CMK (cell line): Measurements from ENCODE around the gene MSI2.

ENCODE experiments used
- DNase-seq: peaks from one replicate; pipeline ENCODE4 v3.0.0-alpha.2; 2010; ENCODE audit warnings: low read depth

Gene MSI2

GRCh38 chr17:57530026-57530425, 273.7 kb downstream of the MSI2 start:
- DNase-seq, result no peak

DNA sequence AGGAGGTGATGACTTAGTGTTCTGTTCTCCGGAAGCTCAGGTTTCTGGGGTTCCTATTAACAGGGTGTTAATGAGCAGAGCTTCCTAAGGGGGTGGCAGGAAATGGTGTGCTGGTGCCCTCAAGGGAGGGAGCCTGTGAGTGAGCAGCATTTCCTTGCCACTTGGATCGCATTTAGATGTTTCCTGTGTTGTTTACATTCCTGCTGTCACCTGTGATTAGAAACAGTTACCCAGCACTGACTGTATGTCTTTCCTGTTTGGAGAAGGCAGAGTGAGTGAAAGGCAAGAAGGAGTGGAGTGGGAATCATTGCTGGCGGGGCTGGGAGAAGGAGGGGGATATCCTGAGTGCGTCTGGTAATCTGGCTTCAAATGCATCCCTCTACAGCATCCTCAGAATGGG, 274.2 kb downstream of the MSI2 start:
- no peak for DNase-seq

- DNase-seq, result no peak
Measured at GRCh38 chr17:57531078-57531477, 274.8 kb downstream of the MSI2 start.

GRCh38 chr17:57531648-57532504, 275.6 kb downstream of the MSI2 start:
- no peak for DNase-seq

DNA sequence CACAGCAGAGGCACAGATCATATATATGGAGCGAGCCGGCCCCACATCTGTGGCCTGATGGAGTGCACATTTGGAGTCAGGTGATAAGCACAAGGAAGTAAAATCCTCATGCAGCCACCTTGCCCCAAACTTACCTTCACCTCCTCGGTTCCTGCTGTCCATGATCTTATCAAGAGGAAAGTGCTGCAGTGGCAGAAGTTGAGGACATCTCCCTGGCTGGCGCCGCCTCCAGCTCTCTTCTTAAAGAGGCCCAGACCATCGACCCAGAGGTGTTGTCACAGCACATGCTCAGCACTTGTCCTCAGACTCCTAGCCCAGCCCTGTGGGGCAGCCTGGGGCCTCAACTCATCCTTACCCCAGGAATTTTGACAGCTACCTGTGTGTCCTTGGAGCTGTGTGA, 276.2 kb downstream of the MSI2 start:
- no peak for DNase-seq

- DNase-seq, result no peak
Measured at GRCh38 chr17:57532966-57533365, 276.6 kb downstream of the MSI2 start.

DNA sequence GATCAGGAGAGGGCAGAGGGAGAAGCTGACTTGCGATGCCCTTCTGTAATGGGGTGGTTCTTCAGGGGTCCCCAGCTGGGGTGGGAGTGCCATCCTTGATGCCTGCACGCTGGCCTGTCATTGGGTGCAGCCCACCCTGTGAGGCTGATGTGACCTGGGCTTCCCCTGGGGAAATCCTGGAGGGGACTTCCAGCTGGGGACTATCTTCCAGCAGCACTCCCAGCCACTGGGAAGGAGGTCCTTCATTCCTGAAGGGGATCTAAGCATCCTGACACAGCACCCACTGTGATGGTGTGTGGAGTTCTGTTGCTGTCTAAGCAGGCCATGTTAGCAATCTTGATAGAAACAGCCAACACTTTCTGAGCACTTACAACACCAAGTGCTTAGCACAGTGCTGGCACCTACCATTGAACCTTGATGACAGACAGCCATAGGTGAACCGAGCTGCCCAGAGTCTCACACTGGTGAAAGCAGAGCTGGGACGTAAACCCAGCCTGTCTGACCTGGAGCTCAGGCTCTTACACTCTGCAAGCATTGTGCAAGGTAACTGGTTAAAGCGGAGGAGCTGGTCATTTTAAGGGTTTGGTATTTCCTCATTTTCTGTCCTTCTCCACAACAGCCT, 277.5 kb downstream of the MSI2 start:
- no peak for DNase-seq

GRCh38 chr17:57534863-57535248, 278.5 kb downstream of the MSI2 start:
- no peak for DNase-seq

DNA sequence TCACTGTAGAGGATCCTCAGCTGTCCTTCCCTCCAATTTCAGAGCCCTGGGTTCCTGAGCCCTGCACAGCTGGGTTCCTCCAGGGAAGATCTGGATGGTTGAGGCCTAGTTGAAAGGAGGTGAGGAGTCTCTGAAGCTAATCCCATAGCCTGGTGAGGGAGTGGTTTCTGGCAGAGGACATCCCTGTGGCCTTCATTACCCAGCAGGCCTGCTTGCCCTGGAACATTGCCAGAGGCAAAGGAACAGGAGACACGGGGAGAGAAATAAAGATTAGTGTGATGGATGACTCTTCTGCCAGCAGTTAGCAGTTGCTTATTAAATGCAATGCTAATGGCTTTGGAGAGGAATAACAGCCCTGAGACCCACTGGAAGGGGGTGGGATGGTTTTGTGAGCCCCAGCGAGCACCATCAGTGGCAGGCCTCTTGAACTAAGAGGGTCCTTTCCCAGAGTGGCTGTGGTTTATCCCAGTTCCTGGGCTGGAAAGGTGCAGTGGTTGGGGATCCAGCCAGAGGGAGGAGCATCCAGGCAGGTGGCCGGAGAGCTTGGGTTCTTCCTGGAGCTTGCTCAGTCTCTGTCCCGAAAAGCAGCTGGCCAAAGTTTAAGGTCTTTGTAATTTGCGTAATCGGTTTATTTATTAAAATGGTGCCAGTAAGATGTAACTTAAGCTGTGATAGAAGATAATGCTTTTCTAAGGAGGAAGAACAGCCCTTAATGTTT, 279.1 kb downstream of the MSI2 start:
- DNase-seq, result no peak

GRCh38 chr17:57536289-57536688, 280.0 kb downstream of the MSI2 start:
- DNase-seq, result no peak

DNA sequence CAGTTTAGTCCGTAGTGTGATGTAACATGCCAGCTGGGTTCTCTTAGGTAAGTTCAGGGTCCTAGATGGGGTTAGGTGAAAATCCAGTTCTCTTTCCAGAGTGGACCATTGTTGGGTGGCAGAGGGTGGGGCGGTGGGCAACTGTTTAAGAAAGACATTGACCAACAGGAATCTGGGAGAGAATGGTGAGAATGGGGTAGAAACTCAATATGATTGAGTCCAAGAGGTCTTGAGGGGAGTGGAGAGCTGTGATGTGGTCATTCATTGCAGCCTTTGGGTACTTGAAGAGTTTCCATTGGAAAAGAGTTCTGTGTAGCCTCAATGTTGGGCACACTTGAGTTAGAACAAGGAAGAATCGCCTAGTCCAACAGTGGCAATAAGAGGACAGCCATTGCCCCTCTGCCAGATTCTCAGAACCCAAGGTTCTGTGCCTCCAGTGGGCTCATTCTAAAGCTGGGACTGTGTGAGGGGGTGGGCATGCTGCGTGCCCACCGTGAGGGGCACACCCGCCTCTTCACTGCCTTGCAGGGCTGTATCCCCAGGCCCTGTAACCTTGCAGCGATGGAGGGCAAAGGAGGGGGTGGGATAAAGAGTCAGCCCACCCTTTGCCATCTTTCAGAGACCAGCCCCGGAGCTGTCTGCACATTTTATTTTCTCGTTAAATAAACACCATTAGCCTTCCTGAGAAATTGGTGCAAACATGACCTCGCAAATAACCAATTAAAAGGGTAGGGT, 280.6 kb downstream of the MSI2 start:
- DNase-seq, result no peak

DNA sequence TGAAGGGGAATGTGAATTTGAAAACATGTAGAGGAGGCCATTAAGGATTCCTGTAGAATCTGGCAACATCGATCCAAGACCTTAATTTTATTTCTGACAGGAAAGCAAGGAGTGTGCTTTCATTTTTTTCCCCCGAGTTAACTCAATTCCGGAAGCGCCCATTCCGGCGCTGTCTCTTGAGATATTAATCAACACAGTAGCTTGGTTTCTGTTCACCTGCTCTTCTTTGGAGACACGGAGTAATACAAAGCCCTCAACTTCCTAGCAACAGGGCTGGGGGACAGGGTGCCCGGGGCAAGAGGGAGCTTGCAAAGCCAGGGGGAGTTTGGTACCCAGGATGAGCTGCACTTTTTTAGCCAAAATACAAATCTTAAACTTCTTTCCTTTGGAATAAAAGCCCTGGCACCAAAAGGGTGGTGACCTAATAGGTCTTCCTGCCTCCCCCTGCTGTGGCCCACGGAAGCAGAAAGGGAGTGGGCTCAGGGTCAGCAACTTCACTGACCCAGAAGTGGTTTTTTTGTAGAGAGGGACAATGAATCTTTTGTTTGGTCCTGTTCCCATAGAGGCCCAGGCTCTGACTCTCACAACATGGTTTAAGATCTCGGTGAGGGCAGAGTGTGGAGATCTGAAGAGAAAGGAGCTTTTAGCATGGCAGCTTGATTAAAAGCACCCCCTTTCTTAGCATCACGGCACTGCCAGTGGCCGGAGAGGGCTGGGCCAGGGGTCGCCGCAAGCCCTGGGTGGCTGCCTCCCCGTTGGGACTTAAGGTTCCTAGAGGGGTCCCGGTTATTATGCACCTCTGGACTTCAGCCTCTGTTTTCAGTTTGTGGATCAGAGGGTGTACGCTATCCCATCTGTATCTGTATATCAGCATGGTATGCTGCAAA, 281.4 kb downstream of the MSI2 start:
- DNase-seq, result no peak

- DNase-seq, result no peak
Measured at GRCh38 chr17:57538736-57539456, 282.6 kb downstream of the MSI2 start.

- DNase-seq, result no peak
Measured at GRCh38 chr17:57539529-57540301, 283.4 kb downstream of the MSI2 start.

DNA sequence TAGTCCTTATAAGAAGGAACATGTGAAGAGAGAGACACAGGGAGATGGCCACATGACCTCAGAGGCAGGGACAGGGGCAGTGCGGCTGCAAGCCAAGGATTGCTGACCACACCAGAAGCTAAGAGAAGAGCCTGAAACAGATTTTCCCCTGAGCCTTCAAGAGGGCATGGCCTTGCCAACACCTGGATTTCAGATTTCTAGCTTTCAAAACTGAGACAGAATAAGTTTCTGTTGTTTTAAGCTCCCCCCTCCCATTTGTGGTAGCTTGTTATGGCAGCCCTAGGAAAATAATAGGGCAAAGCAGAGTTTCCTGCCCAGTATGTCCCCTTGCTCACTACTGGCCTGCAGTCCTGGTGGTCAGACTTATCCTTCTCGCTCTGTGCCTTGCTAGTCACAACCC, 284.3 kb downstream of the MSI2 start:
- no peak for DNase-seq

GRCh38 chr17:57541049-57541448, 284.7 kb downstream of the MSI2 start:
- no peak for DNase-seq

DNA sequence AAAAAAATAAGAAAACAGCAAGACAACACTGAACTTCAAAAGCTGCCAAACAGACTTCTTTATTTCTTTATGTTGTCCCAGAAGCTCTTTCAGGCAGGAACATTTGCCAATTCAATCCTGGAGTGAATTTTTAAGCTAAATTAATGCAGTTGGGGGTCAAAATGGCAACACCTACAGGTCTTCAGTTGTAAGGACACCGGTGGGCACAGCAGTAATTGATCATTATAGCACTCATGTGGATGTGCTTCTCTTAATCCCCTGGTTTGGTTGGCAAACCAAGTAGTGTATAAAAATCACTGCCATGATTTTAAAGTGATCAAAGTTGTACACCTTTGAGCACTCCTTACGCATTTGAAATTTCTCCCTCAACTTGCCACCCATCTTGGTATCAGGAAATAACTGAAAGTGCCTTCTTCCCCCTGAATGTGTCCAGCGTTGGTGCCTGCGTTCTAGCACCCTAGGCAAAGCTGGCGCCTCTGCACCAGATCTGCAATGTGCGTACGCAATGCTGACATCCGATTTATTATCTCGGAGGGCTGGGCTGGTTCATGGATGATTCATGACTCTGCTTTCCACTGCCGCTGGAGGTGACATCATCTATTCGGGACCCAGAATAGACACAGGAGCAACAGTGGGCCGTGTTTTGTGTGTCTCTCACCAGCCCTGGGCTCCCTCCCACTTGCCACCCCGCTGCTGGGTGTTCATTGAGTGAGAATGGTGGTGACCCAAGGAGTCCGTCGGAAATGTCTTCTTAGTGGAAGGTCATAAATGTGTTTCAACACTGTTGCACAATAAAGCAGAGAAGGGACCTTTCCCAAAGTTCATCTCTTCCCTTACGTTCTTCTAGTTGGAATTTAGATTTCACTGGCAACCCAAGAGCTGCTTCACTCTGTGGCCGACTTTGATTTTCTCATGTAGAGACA, 285.4 kb downstream of the MSI2 start:
- no peak for DNase-seq

- no peak for DNase-seq
Measured at GRCh38 chr17:57542510-57542909, 286.2 kb downstream of the MSI2 start.

DNA sequence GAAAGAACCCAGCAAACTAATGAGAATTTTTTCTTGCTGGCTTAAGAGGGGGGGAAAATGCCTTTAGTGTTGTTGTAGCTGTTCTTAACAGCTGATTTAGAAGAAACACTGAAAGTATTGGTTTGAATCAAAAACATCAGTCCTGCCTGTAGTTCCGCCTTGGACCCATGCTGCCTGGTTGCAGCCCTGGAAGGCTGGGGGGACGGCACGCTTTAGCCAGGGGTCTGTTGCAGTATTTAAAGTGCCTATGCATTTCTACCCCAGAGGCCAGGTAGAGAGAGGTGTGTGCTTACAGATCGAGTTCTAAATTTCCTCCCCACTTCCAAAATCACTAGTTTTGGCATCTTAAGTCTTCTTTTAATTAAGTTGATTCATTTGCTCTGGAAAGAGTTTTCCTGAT, 286.9 kb downstream of the MSI2 start:
- DNase-seq, result no peak
